Calu3 (cell line): ENCODE results near the gene FRMPD2. TPM values are rescaled to one million over a fixed set of nuclear protein-coding genes. Genes with fewer than 3 reads are reported as not detected.

Experiments used
- BruUV-seq: library from RNA; stranded (reverse); fragments of 400-500 nt; replicated peaks from 2 replicates; lab custom pipeline; 2021; lab: Mats Ljungman, UMichigan
- CTCF ChIA-PET: fragments of 300-600 bp; sonication (Branson Sonifier 250); formaldehyde crosslinking; loops from one replicate; lab custom pipeline; 2022; ENCODE audit warnings: antibody characterized with exemption; lab: Charles Lee
- DNase-seq: peaks from one replicate; pipeline ENCODE4 v3.0.0; 2022
- H3K27ac Mint-ChIP-seq: one replicate; pipeline ENCODE4 v1.8.0; 2022; ENCODE audit warnings: mixed read lengths; ENCODE audit not compliant: unreplicated experiment
- H3K27me3 Mint-ChIP-seq: one replicate; pipeline ENCODE4 v1.8.0; 2022; ENCODE audit warnings: mixed read lengths; ENCODE audit not compliant: unreplicated experiment
- H3K36me3 Mint-ChIP-seq: one replicate; pipeline ENCODE4 v1.8.0; 2022; ENCODE audit warnings: mild to moderate bottlenecking, moderate library complexity, mixed read lengths; ENCODE audit not compliant: insufficient read depth, unreplicated experiment
- H3K4me1 Mint-ChIP-seq: one replicate; pipeline ENCODE4 v1.8.0; 2022; ENCODE audit warnings: mild to moderate bottlenecking, low read depth, mixed read lengths; ENCODE audit not compliant: unreplicated experiment
- H3K4me3 Mint-ChIP-seq: one replicate; pipeline ENCODE4 v1.8.0; 2022; ENCODE audit warnings: mild to moderate bottlenecking, low read depth, moderate library complexity, mixed read lengths; ENCODE audit not compliant: unreplicated experiment
- H3K9me3 Mint-ChIP-seq: one replicate; pipeline ENCODE4 v1.8.0; 2022; ENCODE audit warnings: low read depth, mixed read lengths; ENCODE audit not compliant: unreplicated experiment
- intact Hi-C: fragments of 100-400 bp; cut with micrococcal nuclease; formaldehyde crosslinking; loops from one replicate; pipeline ENCODE4 v1.10.0; 2022; ENCODE audit not compliant: unreplicated experiment
- total RNA-seq: library from RNA; stranded (reverse); gene quantifications from 2 replicates; pipeline ENCODE4 v1.2.3, GENCODE V29; 2022
- TF ChIP-seq, protein P1 (sequence below): fragments of 200-600 bp; IDR thresholded peaks from one replicate; pipeline ENCODE4 v1.8.0; 2022; ENCODE audit warnings: antibody characterized with exemption; ENCODE audit not compliant: unreplicated experiment

The FRMPD2 gene
- total RNA-seq, 1 experiment from 2014 or later = 1.9 TPM

DNA sequence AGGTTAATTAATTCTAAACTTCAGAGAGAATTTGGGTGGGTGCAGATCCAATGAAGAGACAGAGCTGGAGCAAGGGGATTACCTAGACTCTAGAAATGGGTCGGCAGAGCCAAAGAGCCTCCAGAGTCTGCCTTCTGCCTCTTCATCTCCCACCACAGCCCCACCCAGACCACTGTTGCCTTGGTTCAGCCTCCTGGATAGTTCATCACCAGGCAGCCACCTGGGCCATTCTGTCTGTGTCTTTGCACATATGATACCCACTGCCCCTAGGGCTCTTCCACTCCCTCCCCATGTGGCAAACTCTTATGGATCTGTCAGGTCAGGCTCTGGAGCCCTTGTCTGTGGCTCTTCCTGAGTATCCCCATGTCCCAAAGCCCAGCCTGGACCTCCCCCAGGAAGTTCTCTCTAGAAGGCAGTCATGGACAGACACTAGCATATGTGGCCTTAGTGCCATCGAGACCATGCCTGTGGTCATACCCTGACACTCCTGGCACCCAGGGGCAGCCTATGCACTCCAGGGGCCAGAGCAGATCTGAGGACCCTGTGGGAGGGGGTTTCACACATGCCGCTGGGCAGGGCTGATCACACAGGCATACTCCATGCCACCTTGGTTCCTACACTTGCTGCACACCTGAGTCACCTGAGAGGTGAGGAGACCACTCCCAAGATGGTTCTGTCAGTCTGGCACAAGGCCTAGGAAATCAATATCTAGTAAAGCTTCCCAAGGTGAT, 41.6 kb downstream of the FRMPD2 start:
- no peak overlapping the region for H3K4me3 Mint-ChIP-seq
- no peaks in the 10 kb centered on the region for H3K36me3 Mint-ChIP-seq
- BruUV-seq = no TSS peak
- no peak for DNase-seq
- H3K27me3 Mint-ChIP-seq = peaks cover 18% of the 10 kb centered on the region
- H3K9me3 Mint-ChIP-seq = no peaks in the 10 kb centered on the region
- TF ChIP-seq, protein P1, sequence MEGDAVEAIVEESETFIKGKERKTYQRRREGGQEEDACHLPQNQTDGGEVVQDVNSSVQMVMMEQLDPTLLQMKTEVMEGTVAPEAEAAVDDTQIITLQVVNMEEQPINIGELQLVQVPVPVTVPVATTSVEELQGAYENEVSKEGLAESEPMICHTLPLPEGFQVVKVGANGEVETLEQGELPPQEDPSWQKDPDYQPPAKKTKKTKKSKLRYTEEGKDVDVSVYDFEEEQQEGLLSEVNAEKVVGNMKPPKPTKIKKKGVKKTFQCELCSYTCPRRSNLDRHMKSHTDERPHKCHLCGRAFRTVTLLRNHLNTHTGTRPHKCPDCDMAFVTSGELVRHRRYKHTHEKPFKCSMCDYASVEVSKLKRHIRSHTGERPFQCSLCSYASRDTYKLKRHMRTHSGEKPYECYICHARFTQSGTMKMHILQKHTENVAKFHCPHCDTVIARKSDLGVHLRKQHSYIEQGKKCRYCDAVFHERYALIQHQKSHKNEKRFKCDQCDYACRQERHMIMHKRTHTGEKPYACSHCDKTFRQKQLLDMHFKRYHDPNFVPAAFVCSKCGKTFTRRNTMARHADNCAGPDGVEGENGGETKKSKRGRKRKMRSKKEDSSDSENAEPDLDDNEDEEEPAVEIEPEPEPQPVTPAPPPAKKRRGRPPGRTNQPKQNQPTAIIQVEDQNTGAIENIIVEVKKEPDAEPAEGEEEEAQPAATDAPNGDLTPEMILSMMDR = no peak
- H3K4me1 Mint-ChIP-seq = no peaks in the 10 kb centered on the region
- CTCF ChIA-PET = no interaction called here
- intact Hi-C loops = no loop called here
- no peak overlapping the region for H3K27ac Mint-ChIP-seq

DNA sequence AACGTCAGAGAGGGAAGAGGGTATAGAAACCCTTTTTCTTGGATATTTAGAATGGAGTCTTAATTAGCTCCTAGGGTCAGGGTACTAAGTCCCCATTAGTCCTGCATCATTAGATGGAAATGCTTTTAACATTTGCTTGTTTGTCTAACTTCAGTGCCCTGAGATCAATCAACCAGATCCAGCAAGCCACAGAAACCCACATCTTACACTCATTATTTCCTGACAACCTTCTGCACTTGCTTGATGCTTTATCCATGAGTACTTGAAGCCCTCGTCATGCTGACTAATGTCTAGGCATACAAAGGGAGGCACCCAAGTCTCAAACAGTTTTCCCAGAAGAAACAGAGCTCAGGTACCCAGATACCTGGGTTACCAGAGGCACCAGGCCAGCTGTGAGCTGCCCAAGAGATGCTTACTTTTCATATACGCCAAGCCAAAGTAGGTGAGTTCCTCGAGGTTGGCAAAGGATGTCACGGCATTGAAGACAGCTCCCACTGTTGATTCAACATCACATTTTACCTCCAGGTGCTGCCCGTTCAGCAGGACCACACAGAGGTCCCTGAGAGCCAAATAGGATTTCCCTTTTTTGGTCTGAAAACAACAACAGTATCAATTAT, 42.7 kb downstream of the FRMPD2 start:
- no peaks in the 10 kb centered on the region for H3K4me1 Mint-ChIP-seq
- no peaks in the 10 kb centered on the region for H3K36me3 Mint-ChIP-seq
- no peaks in the 10 kb centered on the region for H3K9me3 Mint-ChIP-seq
- H3K4me3 Mint-ChIP-seq = no peak overlapping the region
- DNase-seq = no peak
- no peak overlapping the region for H3K27ac Mint-ChIP-seq
- TF ChIP-seq, protein P1 = no peak
- CTCF ChIA-PET = no interaction called here
- intact Hi-C loops = no loop called here
- no TSS peak for BruUV-seq
- peaks cover 20% of the 10 kb centered on the region for H3K27me3 Mint-ChIP-seq

DNA sequence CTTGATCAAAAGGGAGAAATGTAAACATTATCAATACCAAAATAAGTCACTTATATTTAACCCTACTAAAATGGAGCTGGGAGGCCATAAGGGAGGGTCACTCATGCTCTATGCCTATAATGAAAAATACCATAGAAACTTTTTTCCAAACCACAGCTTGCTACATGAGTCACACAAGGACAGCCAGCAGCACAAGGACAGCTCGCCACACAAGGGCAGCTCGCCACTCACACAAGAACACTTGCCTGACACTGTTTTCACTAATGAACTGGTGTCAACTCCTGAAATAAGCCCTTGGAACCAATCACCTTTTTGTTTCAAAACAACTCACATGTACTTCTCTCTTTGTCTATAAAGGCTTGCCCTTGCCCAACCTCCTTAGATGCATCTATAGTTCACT, 43.3 kb downstream of the FRMPD2 start:
- no peak overlapping the region for H3K4me3 Mint-ChIP-seq
- H3K27me3 Mint-ChIP-seq = peaks cover 26% of the 10 kb centered on the region
- H3K4me1 Mint-ChIP-seq = no peaks in the 10 kb centered on the region
- no peaks in the 10 kb centered on the region for H3K9me3 Mint-ChIP-seq
- intact Hi-C loops = no loop called here
- no peak for DNase-seq
- TF ChIP-seq, protein P1 = no peak
- no peak overlapping the region for H3K27ac Mint-ChIP-seq
- H3K36me3 Mint-ChIP-seq = no peaks in the 10 kb centered on the region
- BruUV-seq = no TSS peak
- CTCF ChIA-PET = no interaction called here

DNA sequence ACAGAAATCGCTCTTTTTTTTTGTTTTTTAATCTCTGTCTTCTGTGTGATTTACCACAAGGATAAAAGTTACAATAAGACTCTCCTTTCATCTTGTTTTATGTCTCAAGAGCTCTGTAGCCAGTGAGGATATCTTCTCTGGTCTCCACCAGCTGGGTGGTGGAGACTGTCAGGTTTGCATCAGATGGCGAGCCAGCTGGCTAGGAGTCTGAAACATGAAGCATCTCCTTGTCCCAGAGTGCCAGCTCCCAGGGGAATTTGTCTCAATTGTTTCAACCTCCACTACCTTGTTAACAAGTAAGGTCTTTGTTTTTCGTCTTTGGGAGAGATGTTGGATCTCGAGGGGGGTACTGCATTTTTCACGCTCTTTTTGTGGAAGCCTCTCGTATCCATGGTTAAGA, 47.3 kb downstream of the FRMPD2 start:
- Mint-ChIP-seq H3K27ac (no peak overlapping the region), H3K36me3 (no peaks in the 10 kb centered on the region), H3K27me3 (peaks cover 63% of the 10 kb centered on the region), H3K4me3 (no peak overlapping the region), H3K4me1 (no peaks in the 10 kb centered on the region), H3K9me3 (no peaks in the 10 kb centered on the region)
- intact Hi-C loops = no loop called here
- CTCF ChIA-PET = no interaction called here
- TF ChIP-seq, protein P1 = no peak
- no TSS peak for BruUV-seq
- DNase-seq = no peak
